B cell (primary cell): ENCODE data around the gene STARD4. TPM values are rescaled to one million over a fixed set of nuclear protein-coding genes. Genes with fewer than 3 reads are reported as not detected.

Experiments used
- ATAC-seq: fragments of 200-7000 bp; cut with Tn5 transposase; one replicate; pipeline ENCODE4 v1.10.0; 2021; ENCODE audit warnings: low read depth, mild to moderate bottlenecking, moderate number of reproducible peaks, moderate library complexity
- CTCF ChIA-PET: fragments of 350-600 bp; sonication (Branson Sonifier 250); formaldehyde crosslinking; loops from one replicate; lab custom pipeline; 2021; ENCODE audit warnings: antibody characterized with exemption, inconsistent platforms; lab: Charles Lee
- POLR2A ChIA-PET: fragments of 350-600 bp; sonication (Branson Sonifier 250); formaldehyde crosslinking; loops from one replicate; lab custom pipeline; 2021; ENCODE audit warnings: antibody characterized with exemption; lab: Charles Lee
- DNase-seq: peaks from one replicate; pipeline ENCODE4 v3.0.0; 2013
- H2AFZ ChIP-seq: 2 replicates; pipeline ENCODE4 v1.6.1; 2012; ENCODE audit warnings: mild to moderate bottlenecking, low read depth, low read length; ENCODE audit not compliant: insufficient read depth, poor library complexity, severe bottlenecking
- H3K27ac ChIP-seq, 2 donors: 1 replicate in 1 of 2; 2 replicates in 1 of 2; pipeline ENCODE4 v1.5.1; 2012 to 2013; ENCODE audit warnings: low read length in 2 of 2, mild to moderate bottlenecking in 2 of 2, moderate library complexity in 1 of 2
- H3K27me3 ChIP-seq, 4 experiments: fragments of 200-600 bp in 1 of 4; sonication (generic) in 1 of 4; replicated peaks in 1 of 4; 1 replicate in 2 of 4; 2 replicates in 2 of 4; pipeline versions ENCODE4 v1.6.1 to v1.7.0; 2013 to 2016; ENCODE audit warnings: low read length in 3 of 4, mild to moderate bottlenecking in 2 of 4, mixed read lengths in 1 of 4, moderate library complexity in 1 of 4; ENCODE audit not compliant: insufficient read depth in 4 of 4, control insufficient read depth in 3 of 4; ENCODE audit errors: control extremely low read depth in 1 of 4
- H3K36me3 ChIP-seq, 2 experiments: replicated peaks in 1 of 2; 1 replicate in 1 of 2; 2 replicates in 1 of 2; pipeline versions ENCODE4 v1.6.1 to v1.7.1; 2013; ENCODE audit warnings: low read length in 1 of 2; ENCODE audit not compliant: insufficient read depth in 2 of 2, control insufficient read depth in 1 of 2; ENCODE audit errors: control extremely low read depth in 1 of 2, extremely low read depth in 1 of 2
- H3K4me1 ChIP-seq, 2 donors: fragments of 200-600 bp in 1 of 2; sonication (generic) in 1 of 2; 1 replicate in 1 of 2; 2 replicates in 1 of 2; pipeline versions ENCODE4 v1.5.1 to v1.6.1; 2013 to 2017; ENCODE audit warnings: low read length in 2 of 2; ENCODE audit not compliant: control insufficient read depth in 2 of 2, insufficient read depth in 2 of 2
- H3K4me2 ChIP-seq: replicated peaks from 2 replicates; pipeline ENCODE3; 2012; ENCODE audit warnings: mild to moderate bottlenecking, low read depth, low read length; ENCODE audit not compliant: poor library complexity, severe bottlenecking
- H3K4me3 ChIP-seq, 5 experiments: fragments of 200-600 bp in 1 of 5; sonication (generic) in 1 of 5; 1 replicate in 3 of 5; 2 replicates in 2 of 5; pipeline versions ENCODE4 v1.5.1 to v1.7.0; 2011 to 2016; ENCODE audit warnings: low read length in 4 of 5, mild to moderate bottlenecking in 4 of 5, low read depth in 2 of 5, control low read depth in 1 of 5, moderate library complexity in 1 of 5; ENCODE audit not compliant: insufficient read depth in 1 of 5; ENCODE audit errors: control extremely low read depth in 1 of 5, extremely low read depth in 1 of 5
- H3K79me2 ChIP-seq: fragments of 200-600 bp; sonication (generic); one replicate; pipeline ENCODE4 v1.6.0; 2016; ENCODE audit warnings: low read length; ENCODE audit not compliant: control insufficient read depth, insufficient read depth
- H3K9ac ChIP-seq: fragments of 200-600 bp; sonication (generic); 2 replicates; pipeline ENCODE4 v1.6.1; 2017; ENCODE audit warnings: mild to moderate bottlenecking, low read length, moderate library complexity
- H3K9me3 ChIP-seq, 3 donors: one replicate each; pipeline versions ENCODE4 v1.6.1 to v1.7.1; 2013; ENCODE audit warnings: low read length in 2 of 3; ENCODE audit not compliant: control insufficient read depth in 2 of 3, insufficient read depth in 1 of 3; ENCODE audit errors: control extremely low read depth in 1 of 3
- H4K20me1 ChIP-seq: 2 replicates; pipeline ENCODE4 v1.6.0; 2012; ENCODE audit warnings: mild to moderate bottlenecking, low read length; ENCODE audit not compliant: insufficient read depth, control insufficient read depth, poor library complexity, severe bottlenecking
- H3K27ac Mint-ChIP-seq: one replicate; pipeline ENCODE4 v1.8.0; 2021; ENCODE audit warnings: mixed read lengths
- H3K27me3 Mint-ChIP-seq: one replicate; pipeline ENCODE4 v1.8.0; 2021; ENCODE audit warnings: mixed read lengths
- H3K4me1 Mint-ChIP-seq: one replicate; pipeline ENCODE4 v1.8.0; 2021; ENCODE audit warnings: mixed read lengths
- H3K4me3 Mint-ChIP-seq: one replicate; pipeline ENCODE4 v1.8.0; 2021; ENCODE audit warnings: mixed read lengths
- H3K9me3 Mint-ChIP-seq: one replicate; pipeline ENCODE4 v1.8.0; 2022; ENCODE audit warnings: mixed read lengths; ENCODE audit not compliant: insufficient read depth
- EZH2 ChIP-seq: IDR thresholded peaks from 2 replicates; pipeline ENCODE4 v1.6.1; 2012; ENCODE audit warnings: borderline replicate concordance, low read depth, mild to moderate bottlenecking, moderate library complexity, low read length; ENCODE audit not compliant: insufficient read depth, poor library complexity, severe bottlenecking
- WGBS: methylation state at CpG from one replicate; pipeline ENCODE4 v1.1.5; 2013; ENCODE audit warnings: missing lambda C conversion rate; ENCODE audit not compliant: insufficient coverage; 5-methylcytosine and 5-hydroxymethylcytosine counted together
- intact Hi-C: fragments of 100-400 bp; cut with micrococcal nuclease; formaldehyde crosslinking; loops from one replicate; pipeline ENCODE4 v1.10.0; 2022
- polyA plus RNA-seq: library from polyadenylated mRNA; depleted of rRNA; stranded (reverse); fragments of >200 nt; gene quantifications from 2 replicates; pipeline ENCODE4 v1.2.3, GENCODE V29; 2012
- total RNA-seq, 2 donors: library from RNA; stranded (reverse); fragments of 120-200 nt in 1 of 2; gene quantifications; 1 replicate in 1 of 2; 2 replicates in 1 of 2; pipeline versions ENCODE4 v1.2.3 to v1.2.4, GENCODE V29; 2013 to 2022
- TF ChIP-seq, protein P1 (sequence below): fragments of 200-600 bp; IDR thresholded peaks from one replicate; pipeline ENCODE4 v1.8.0; 2022; ENCODE audit warnings: antibody characterized with exemption, mild to moderate bottlenecking

Gene STARD4
- total and polyA plus RNA-seq, 2 donors (not counting 1 experiment from before 2014, with no cell fraction given): 7.6 to 31.1 TPM

DNA sequence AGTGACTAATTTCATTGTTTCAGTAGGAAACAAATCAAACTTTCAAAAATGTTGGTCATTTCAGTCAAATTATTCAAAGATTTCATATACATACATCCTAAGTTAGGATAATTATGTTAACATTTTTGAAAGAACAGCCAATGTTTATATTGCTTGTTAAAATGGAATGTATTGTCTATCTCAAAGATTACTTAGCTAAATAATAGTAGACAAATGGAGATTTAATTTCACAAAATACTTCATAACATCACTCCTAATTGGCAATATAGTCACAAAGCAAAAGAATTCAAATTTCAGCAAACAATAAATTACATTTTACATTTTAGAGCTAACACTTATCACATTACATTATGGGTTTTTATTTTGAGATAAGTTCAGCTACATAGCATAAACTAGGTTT is 25.4 kb downstream of the STARD4 start:
- no peaks in the 10 kb centered on the region for H3K27me3 ChIP-seq
- H3K4me3 ChIP-seq: no peak overlapping the region
- intact Hi-C loops: no loop called here
- CTCF ChIA-PET: no interaction called here
- H3K27ac ChIP-seq: no peak overlapping the region
- TF ChIP-seq EZH2: no peak
- TF ChIP-seq, protein P1, sequence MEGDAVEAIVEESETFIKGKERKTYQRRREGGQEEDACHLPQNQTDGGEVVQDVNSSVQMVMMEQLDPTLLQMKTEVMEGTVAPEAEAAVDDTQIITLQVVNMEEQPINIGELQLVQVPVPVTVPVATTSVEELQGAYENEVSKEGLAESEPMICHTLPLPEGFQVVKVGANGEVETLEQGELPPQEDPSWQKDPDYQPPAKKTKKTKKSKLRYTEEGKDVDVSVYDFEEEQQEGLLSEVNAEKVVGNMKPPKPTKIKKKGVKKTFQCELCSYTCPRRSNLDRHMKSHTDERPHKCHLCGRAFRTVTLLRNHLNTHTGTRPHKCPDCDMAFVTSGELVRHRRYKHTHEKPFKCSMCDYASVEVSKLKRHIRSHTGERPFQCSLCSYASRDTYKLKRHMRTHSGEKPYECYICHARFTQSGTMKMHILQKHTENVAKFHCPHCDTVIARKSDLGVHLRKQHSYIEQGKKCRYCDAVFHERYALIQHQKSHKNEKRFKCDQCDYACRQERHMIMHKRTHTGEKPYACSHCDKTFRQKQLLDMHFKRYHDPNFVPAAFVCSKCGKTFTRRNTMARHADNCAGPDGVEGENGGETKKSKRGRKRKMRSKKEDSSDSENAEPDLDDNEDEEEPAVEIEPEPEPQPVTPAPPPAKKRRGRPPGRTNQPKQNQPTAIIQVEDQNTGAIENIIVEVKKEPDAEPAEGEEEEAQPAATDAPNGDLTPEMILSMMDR: no peak
- Mint-ChIP-seq H3K4me3 (no peak overlapping the region), H3K9me3 (no peaks in the 10 kb centered on the region), H3K4me1 (no peaks in the 10 kb centered on the region), H3K27me3 (no peaks in the 10 kb centered on the region), H3K27ac (no peak overlapping the region)
- no peak overlapping the region for H2AFZ ChIP-seq
- H3K9ac ChIP-seq: no peak overlapping the region
- no peak for DNase-seq
- no peak for ATAC-seq
- no peaks in the 10 kb centered on the region for H3K9me3 ChIP-seq
- no peaks in the 10 kb centered on the region for H4K20me1 ChIP-seq
- H3K4me2 ChIP-seq: no peak overlapping the region
- no peaks in the 10 kb centered on the region for H3K79me2 ChIP-seq
- POLR2A ChIA-PET: no interaction called here
- H3K36me3 ChIP-seq: no peaks in the 10 kb centered on the region
- no peaks in the 10 kb centered on the region for H3K4me1 ChIP-seq

DNA sequence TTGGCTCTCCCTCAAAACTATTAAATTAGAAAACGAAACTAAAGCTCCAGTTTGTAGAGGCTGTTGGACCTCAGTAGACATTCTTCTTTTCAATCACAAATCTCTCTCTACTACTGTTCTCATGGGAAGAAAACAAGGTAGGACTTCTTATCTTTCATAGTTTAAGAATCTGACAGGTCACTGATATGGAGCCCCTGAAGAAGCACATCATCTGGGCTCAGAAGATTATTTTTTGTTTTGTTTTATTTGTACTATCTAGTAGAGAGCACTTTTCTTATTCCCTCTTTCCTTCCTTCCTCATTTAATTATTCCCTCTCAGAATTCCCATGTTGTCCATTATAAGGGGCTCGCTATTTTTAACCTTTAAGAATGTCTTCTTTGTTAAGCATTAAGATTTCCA is 26.3 kb downstream of the STARD4 start:
- Histone ChIP-seq H3K9ac (no peak overlapping the region), H3K79me2 (no peaks in the 10 kb centered on the region), H3K4me1 (no peaks in the 10 kb centered on the region), H3K4me3 (no peak overlapping the region), H3K9me3 (no peaks in the 10 kb centered on the region), H3K4me2 (no peak overlapping the region), H2AFZ (no peak overlapping the region), H4K20me1 (no peaks in the 10 kb centered on the region), H3K27me3 (no peaks in the 10 kb centered on the region), H3K36me3 (no peaks in the 10 kb centered on the region), H3K27ac (no peak overlapping the region)
- ATAC-seq: no peak
- ChIA-PET POLR2A (no interaction called here), CTCF (no interaction called here)
- H3K9me3 Mint-ChIP-seq: no peaks in the 10 kb centered on the region
- no peak for TF ChIP-seq EZH2
- TF ChIP-seq, protein P1: no peak
- no peaks in the 10 kb centered on the region for H3K27me3 Mint-ChIP-seq
- no peak overlapping the region for H3K27ac Mint-ChIP-seq
- H3K4me1 Mint-ChIP-seq: no peaks in the 10 kb centered on the region
- no peak overlapping the region for H3K4me3 Mint-ChIP-seq
- intact Hi-C loops: no loop called here
- no CpG with 5 or more reads among the region's 2 CpGs for WGBS
- no peak for DNase-seq
